ENCODE data around the gene NFXL1. TPM values are rescaled to one million over a fixed set of nuclear protein-coding genes. Genes with fewer than 3 reads are reported as not detected.
A peak's percentile ranks its signal among the peaks of the same experiment; 100 is the strongest.

The NFXL1 gene
- total RNA-seq, 1 experiment from 2014 or later: 9.2 TPM

- Histone ChIP-seq H3K36me3 (ENCODE audit: control insufficient read depth, insufficient read depth, low read length) (peaks cover 2% of the 10 kb centered on the region), H3K4me3 (ENCODE audit: low read depth in 2 of 2, low read length in 2 of 2) (no peak overlapping the region; a peak in 1 of 4 replicates), H3K9me3 (ENCODE audit: control insufficient read depth, insufficient read depth, low read depth, low read length) (no peaks in the 10 kb centered on the region), H3K27me3 (ENCODE audit: control insufficient read depth, insufficient read depth, low read length) (no peaks in the 10 kb centered on the region), H3K27ac (ENCODE audit: low read length) (no peak overlapping the region; the same call in 1 of the 2 replicates), H3K4me1 (ENCODE audit: control insufficient read depth, insufficient read depth, low read length) (peaks cover 3% of the 10 kb centered on the region; the same call in 1 of the 2 replicates)
- ChIA-PET CTCF (no interaction called here), POLR2A (no interaction called here)
- in situ Hi-C loops (cut with HindIII; ENCODE audit: low pct_unique_long_range_greater_than_20kb, low sequenced_read_pairs) (no loop called here), intact Hi-C loops (cut with micrococcal nuclease; ENCODE audit: unreplicated experiment) (no loop called here)
- DNase-seq (ENCODE audit: low read depth, low spot score): no peak
- no peak for ATAC-seq
- BruUV-seq (replicated peaks): no TSS peak
- TF ChIP-seq REST (IDR thresholded peaks at IDR 0.05; ENCODE audit: insufficient read depth in 1 of 2, low read depth in 2 of 2, low read length in 1 of 2): no peak
- TF ChIP-seq TCF7L2 (IDR thresholded peaks at IDR 0.05; ENCODE audit: low read depth, low read length): no peak
- TF ChIP-seq POLR2AphosphoS5 (IDR thresholded peaks at IDR 0.05; ENCODE audit: low read depth, low read length): no peak
- TF ChIP-seq CTCF (IDR thresholded peaks at IDR 0.05): no peak
- TF ChIP-seq SIN3A (IDR thresholded peaks at IDR 0.05; ENCODE audit: borderline replicate concordance, insufficient read depth, low read depth, low read length): no peak
Observed at GRCh38 chr4:47915378-47915777, 995 bp upstream of the NFXL1 start.

GRCh38 chr4:47914926-47915237, 499 bp upstream of the NFXL1 start:
- Histone ChIP-seq H3K27me3 (ENCODE audit: control insufficient read depth, insufficient read depth, low read length) (no peaks in the 10 kb centered on the region), H3K36me3 (ENCODE audit: control insufficient read depth, insufficient read depth, low read length) (peaks cover 2% of the 10 kb centered on the region), H3K4me3 (ENCODE audit: low read depth in 2 of 2, low read length in 2 of 2) (peak overlapping the region; percentile 76 to 88), H3K4me1 (ENCODE audit: control insufficient read depth, insufficient read depth, low read length) (peaks cover 3% of the 10 kb centered on the region; the same call in 1 of the 2 replicates), H3K27ac (ENCODE audit: low read length) (peak overlapping the region; percentile 61), H3K9me3 (ENCODE audit: control insufficient read depth, insufficient read depth, low read depth, low read length) (no peaks in the 10 kb centered on the region)
- ChIA-PET CTCF (no interaction called here), POLR2A (no interaction called here)
- DNase-seq (ENCODE audit: low read depth, low spot score) (no peak), ATAC-seq (peak; percentile 11; the same call in 1 of the 2 replicates)
- in situ Hi-C loops (cut with HindIII; ENCODE audit: low pct_unique_long_range_greater_than_20kb, low sequenced_read_pairs) (no loop called here), intact Hi-C loops (cut with micrococcal nuclease; ENCODE audit: unreplicated experiment) (no loop called here)
- BruUV-seq (replicated peaks): no TSS peak
- TF ChIP-seq POLR2AphosphoS5 (IDR thresholded peaks at IDR 0.05; ENCODE audit: low read depth, low read length) (no peak), REST (IDR thresholded peaks at IDR 0.05; ENCODE audit: insufficient read depth in 1 of 2, low read depth in 2 of 2, low read length in 1 of 2) (no peak), SIN3A (IDR thresholded peaks at IDR 0.05; ENCODE audit: borderline replicate concordance, insufficient read depth, low read depth, low read length) (no peak), CTCF (IDR thresholded peaks at IDR 0.05) (no peak), TCF7L2 (IDR thresholded peaks at IDR 0.05; ENCODE audit: low read depth, low read length) (no peak)
